ENCODE results near the gene FBXL19. TPM values are rescaled to one million over a fixed set of nuclear protein-coding genes. Genes with fewer than 3 reads are reported as not detected.

FBXL19 gene
- total RNA-seq, 6 experiments from 2014 or later, result 21.9 to 25.8 (median 23.4) TPM

GRCh38 chr16:30912794-30913412 is 10.5 kb upstream of the FBXL19 start:
- Mint-ChIP-seq H3K36me3 (ENCODE audit: low read depth) (no peaks in the 10 kb centered on the region), H3K27ac (no peak overlapping the region), H3K4me1 (ENCODE audit: low read depth) (no peaks in the 10 kb centered on the region), H3K9me3 (no peaks in the 10 kb centered on the region), H3K4me3 (no peak overlapping the region), H3K27me3 (ENCODE audit: insufficient read depth) (no peaks in the 10 kb centered on the region; the same call in 1 of the 2 replicates)
- DNase-seq, result no peak
- TF ChIP-seq CTCF (IDR thresholded peaks at IDR 0.05), result no peak

GRCh38 chr16:30914830-30915229 is 8.5 kb upstream of the FBXL19 start:
- Mint-ChIP-seq H3K4me1 (ENCODE audit: low read depth) (no peaks in the 10 kb centered on the region), H3K4me3 (no peak overlapping the region), H3K27ac (no peak overlapping the region), H3K36me3 (ENCODE audit: low read depth) (no peaks in the 10 kb centered on the region), H3K9me3 (no peaks in the 10 kb centered on the region), H3K27me3 (ENCODE audit: insufficient read depth) (no peaks in the 10 kb centered on the region; the same call in 1 of the 2 replicates)
- TF ChIP-seq CTCF (IDR thresholded peaks at IDR 0.05), result no peak
- DNase-seq, result no peak

GRCh38 chr16:30918614-30919013 is 4.8 kb upstream of the FBXL19 start:
- DNase-seq, result no peak
- peaks cover 13% of the 10 kb centered on the region for H3K4me1 Mint-ChIP-seq (ENCODE audit: low read depth)
- H3K4me3 Mint-ChIP-seq, result no peak overlapping the region
- no peak overlapping the region for H3K27ac Mint-ChIP-seq
- no peaks in the 10 kb centered on the region for H3K9me3 Mint-ChIP-seq
- H3K36me3 Mint-ChIP-seq (ENCODE audit: low read depth), result no peaks in the 10 kb centered on the region
- no peak for TF ChIP-seq CTCF (IDR thresholded peaks at IDR 0.05)
- peaks cover 2% of the 10 kb centered on the region; the same call in 1 of the 2 replicates for H3K27me3 Mint-ChIP-seq (ENCODE audit: insufficient read depth)

- Mint-ChIP-seq H3K27ac (peak overlapping the region; percentile 62), H3K4me3 (peak overlapping the region; percentile 99; the same call in 1 of the 2 replicates), H3K27me3 (ENCODE audit: insufficient read depth) (peaks cover 2% of the 10 kb centered on the region; the same call in 1 of the 2 replicates)
Measured at GRCh38 chr16:30920891-30921290, 2.5 kb upstream of the FBXL19 start.

GRCh38 chr16:30921459-30921747 is 2.0 kb upstream of the FBXL19 start:
- H3K27me3 Mint-ChIP-seq (ENCODE audit: insufficient read depth), result peaks cover 2% of the 10 kb centered on the region; the same call in 1 of the 2 replicates
- no peak for DNase-seq
- H3K36me3 Mint-ChIP-seq (ENCODE audit: low read depth), result 0 out of 2 replicates have a peak, but pooled peaks cover 7% of the 10 kb centered on the region
- H3K4me1 Mint-ChIP-seq (ENCODE audit: low read depth), result peaks cover 28% of the 10 kb centered on the region
- peak overlapping the region; percentile 99 for H3K4me3 Mint-ChIP-seq
- peak overlapping the region; percentile 100 for H3K27ac Mint-ChIP-seq
- TF ChIP-seq CTCF (IDR thresholded peaks at IDR 0.05), result no peak
- H3K9me3 Mint-ChIP-seq, result no peaks in the 10 kb centered on the region

More at GRCh38 chr16:30920891-30921290, 2.5 kb upstream of the FBXL19 start:
- no peak for DNase-seq
- no peak for TF ChIP-seq CTCF (IDR thresholded peaks at IDR 0.05)
- Mint-ChIP-seq H3K4me1 (ENCODE audit: low read depth) (peaks cover 23% of the 10 kb centered on the region), H3K9me3 (no peaks in the 10 kb centered on the region), H3K36me3 (ENCODE audit: low read depth) (0 out of 2 replicates have a peak, but pooled peaks cover 2% of the 10 kb centered on the region)

Data from HFFc6 (cell line).